ENCODE data around the gene NDE1.

Gene NDE1

DNA sequence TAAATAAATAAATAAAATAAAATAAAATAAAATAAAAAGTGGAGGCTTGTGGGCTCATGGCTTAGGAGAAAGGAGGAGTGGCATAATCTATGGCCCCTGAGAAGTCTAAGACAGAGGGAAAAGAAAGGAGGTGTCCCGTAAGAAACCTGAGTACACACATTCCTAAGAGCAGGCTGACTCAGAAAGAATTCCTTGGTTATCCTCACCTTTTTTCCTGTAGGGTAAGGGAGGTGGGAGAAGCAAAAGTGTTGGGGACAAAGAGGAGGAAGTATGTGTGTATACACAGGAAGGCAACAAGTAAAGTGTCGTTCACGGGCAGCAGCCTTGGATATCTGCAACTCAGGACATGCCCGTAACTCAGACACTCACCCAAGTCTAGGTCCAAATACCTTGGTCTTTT, 36.4 kb upstream of the NDE1 start:
- DNase-seq (ENCODE audit: low read depth), result no peak
- no peak overlapping the region for H3K4me3 ChIP-seq (replicated peaks; ENCODE audit: low read depth, low read length)
- TF ChIP-seq CTCF (IDR thresholded peaks at IDR 0.05; ENCODE audit: low read length, missing control alignments), result no peak

- no peak overlapping the region for H3K4me3 ChIP-seq (replicated peaks; ENCODE audit: low read depth, low read length)
- TF ChIP-seq CTCF (IDR thresholded peaks at IDR 0.05; ENCODE audit: low read length, missing control alignments), result no peak
- DNase-seq (ENCODE audit: low read depth), result no peak
Measured at GRCh38 chr16:15616012-15616411, 34.0 kb upstream of the NDE1 start.

- no peak for DNase-seq (ENCODE audit: low read depth)
- no peak overlapping the region for H3K4me3 ChIP-seq (replicated peaks; ENCODE audit: low read depth, low read length)
- TF ChIP-seq CTCF (IDR thresholded peaks at IDR 0.05; ENCODE audit: low read length, missing control alignments), result no peak
Measured at GRCh38 chr16:15616475-15617165, 33.4 kb upstream of the NDE1 start.

GRCh38 chr16:15617901-15618300, 32.1 kb upstream of the NDE1 start:
- no peak for DNase-seq (ENCODE audit: low read depth)
- no peak overlapping the region for H3K4me3 ChIP-seq (replicated peaks; ENCODE audit: low read depth, low read length)
- TF ChIP-seq CTCF (IDR thresholded peaks at IDR 0.05; ENCODE audit: low read length, missing control alignments), result no peak

DNA sequence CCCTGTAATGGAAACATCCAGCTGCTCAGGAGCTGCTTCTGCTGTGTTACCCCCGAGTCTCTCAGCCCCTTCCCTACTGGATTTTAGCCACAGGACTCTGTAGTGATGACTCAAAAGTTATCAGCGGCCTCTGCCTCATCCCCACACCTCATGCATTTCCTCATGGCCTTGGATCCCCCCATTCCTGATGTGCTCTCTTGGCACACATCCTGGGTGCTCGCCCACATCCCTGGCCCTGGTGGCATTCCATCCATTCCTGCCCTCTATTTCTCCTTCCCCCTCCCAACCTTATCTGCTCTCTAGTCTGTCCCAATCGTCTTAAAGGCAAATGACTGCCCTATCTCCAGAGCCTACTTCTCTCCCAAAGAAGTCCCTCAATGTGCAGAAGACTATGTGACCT, 31.7 kb upstream of the NDE1 start:
- no peak overlapping the region for H3K4me3 ChIP-seq (replicated peaks; ENCODE audit: low read depth, low read length)
- peak; percentile 76 for DNase-seq (ENCODE audit: low read depth)
- TF ChIP-seq CTCF (IDR thresholded peaks at IDR 0.05; ENCODE audit: low read length, missing control alignments), result no peak

DNA sequence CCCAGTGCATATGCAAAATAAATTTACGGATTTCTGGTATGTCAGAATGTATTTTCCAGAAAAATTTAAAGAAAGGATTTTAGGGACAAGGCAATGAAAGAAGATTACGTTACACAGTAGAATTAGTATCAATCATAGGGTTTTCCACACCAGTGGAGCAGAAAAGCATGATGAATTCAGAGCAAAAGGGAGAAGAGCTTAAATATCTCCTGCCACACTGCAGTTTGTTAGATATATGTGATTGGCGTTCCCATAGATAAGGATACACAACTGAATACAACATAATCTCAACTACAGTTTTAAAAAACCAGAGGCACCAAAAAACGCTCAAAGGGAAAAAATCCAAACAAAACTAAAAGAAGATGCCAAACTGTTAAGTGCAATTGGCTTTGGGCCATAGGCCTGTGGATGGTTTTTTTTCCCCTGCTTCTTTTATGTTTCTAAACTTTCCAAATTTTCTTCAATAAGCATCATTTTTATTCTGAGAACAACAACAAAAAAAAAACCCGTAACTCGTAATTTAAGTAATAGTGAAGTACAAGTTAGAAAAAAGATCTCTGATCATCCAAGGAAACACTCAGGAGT, 29.3 kb upstream of the NDE1 start:
- DNase-seq (ENCODE audit: low read depth), result no peak
- no peak for TF ChIP-seq CTCF (IDR thresholded peaks at IDR 0.05; ENCODE audit: low read length, missing control alignments)
- H3K4me3 ChIP-seq (replicated peaks; ENCODE audit: low read depth, low read length), result no peak overlapping the region

- no peak overlapping the region for H3K4me3 ChIP-seq (replicated peaks; ENCODE audit: low read depth, low read length)
- DNase-seq (ENCODE audit: low read depth), result no peak
Measured at GRCh38 chr16:15621456-15621855, 28.6 kb upstream of the NDE1 start.

More at GRCh38 chr16:15621456-15621855, 28.6 kb upstream of the NDE1 start:
- TF ChIP-seq CTCF (IDR thresholded peaks at IDR 0.05; ENCODE audit: low read length, missing control alignments), result no peak

All from fibroblast of pulmonary artery (primary cell).